ENCODE data around the gene CCKAR. TPM values are rescaled to one million over a fixed set of nuclear protein-coding genes. Genes with fewer than 3 reads are reported as not detected.

Gene CCKAR
- total RNA-seq, 3 donors from 2014 or later, result 0.44 TPM; not detected in 2

- intact Hi-C loops (cut with DNase I, micrococcal nuclease), result no loop called here
- no peak for DNase-seq
- ATAC-seq, result no peak
- Histone ChIP-seq H3K4me3 (no peak overlapping the region), H3K9me3 (no peaks in the 10 kb centered on the region), H3K36me3 (ENCODE audit: low read depth) (no peaks in the 10 kb centered on the region), H3K4me1 (ENCODE audit: low read depth) (no peaks in the 10 kb centered on the region)
- no peak for TF ChIP-seq CTCF (IDR thresholded peaks at IDR 0.05)
Observed at GRCh38 chr4:26468977-26469376, 21.3 kb downstream of the CCKAR start.

DNA sequence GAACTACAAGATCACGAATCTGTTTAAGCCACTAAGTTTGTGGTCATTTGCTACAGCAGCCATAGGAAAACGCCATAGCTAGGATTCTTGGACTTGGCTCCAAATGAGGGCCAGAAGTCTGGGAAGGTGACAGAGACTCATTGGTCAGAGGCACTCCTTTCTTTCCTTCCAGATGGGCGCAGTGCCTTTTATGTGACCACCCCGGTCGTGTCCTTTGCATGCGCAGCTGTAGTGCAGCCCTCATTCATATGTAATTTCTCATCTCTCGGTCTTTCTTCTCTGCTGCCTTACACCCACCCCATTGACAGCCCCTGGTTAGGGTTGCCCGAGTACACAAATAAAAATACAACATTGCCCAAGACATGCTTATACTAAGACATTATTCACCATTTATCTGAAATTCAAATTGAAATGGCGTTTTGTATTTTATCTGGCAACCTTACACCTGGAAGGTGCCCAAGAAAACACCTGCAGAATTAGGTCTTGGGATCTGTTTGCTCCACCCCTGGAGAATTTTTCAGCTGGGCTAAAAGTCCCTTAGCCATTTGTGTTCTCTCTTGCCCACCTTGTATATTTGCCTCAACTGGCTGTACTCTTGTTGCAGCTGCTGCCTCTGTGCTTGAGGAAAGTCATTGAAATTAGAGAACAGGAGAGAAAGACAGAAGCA, 21.9 kb downstream of the CCKAR start:
- H3K4me1 ChIP-seq (ENCODE audit: low read depth), result no peaks in the 10 kb centered on the region
- no peak overlapping the region for H3K4me3 ChIP-seq
- ATAC-seq, result no peak
- DNase-seq, result no peak
- H3K36me3 ChIP-seq (ENCODE audit: low read depth), result no peaks in the 10 kb centered on the region
- no peaks in the 10 kb centered on the region for H3K9me3 ChIP-seq
- intact Hi-C loops (cut with DNase I, micrococcal nuclease), result no loop called here
- no peak for TF ChIP-seq CTCF (IDR thresholded peaks at IDR 0.05)

DNA sequence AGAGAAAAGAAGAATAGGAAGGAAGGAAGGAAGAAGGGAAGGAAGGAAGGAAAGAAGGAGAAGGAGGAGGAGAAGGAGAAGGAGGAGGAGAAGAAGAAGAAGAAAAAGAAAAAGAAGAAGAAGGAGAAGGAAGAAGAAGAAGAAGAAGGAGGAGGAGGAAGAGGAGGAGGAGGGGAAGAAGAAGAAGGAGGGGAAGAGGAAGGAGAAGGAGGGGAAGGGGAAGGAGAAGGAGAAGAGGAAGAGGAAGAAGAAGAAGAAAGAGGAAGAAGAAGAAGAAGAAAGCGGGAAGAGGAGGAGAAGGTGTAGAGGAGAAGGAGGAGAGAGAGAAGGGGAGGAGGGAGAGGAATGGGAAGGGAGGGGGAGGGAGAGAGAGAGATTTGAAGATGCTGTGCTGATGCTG, 22.6 kb downstream of the CCKAR start:
- TF ChIP-seq CTCF (IDR thresholded peaks at IDR 0.05), result no peak
- no peaks in the 10 kb centered on the region for H3K36me3 ChIP-seq (ENCODE audit: low read depth)
- no peak overlapping the region for H3K4me3 ChIP-seq
- no peaks in the 10 kb centered on the region for H3K9me3 ChIP-seq
- DNase-seq (no peak), ATAC-seq (no peak)
- intact Hi-C loops (cut with DNase I, micrococcal nuclease), result no loop called here
- H3K4me1 ChIP-seq (ENCODE audit: low read depth), result no peaks in the 10 kb centered on the region

GRCh38 chr4:26466578-26467270, 23.6 kb downstream of the CCKAR start:
- no peak overlapping the region for H3K4me3 ChIP-seq
- intact Hi-C loops (cut with DNase I, micrococcal nuclease), result no loop called here
- no peak for TF ChIP-seq CTCF (IDR thresholded peaks at IDR 0.05)
- no peaks in the 10 kb centered on the region for H3K4me1 ChIP-seq (ENCODE audit: low read depth)
- no peaks in the 10 kb centered on the region for H3K9me3 ChIP-seq
- no peak for DNase-seq
- no peak for ATAC-seq
- H3K36me3 ChIP-seq (ENCODE audit: low read depth), result no peaks in the 10 kb centered on the region

GRCh38 chr4:26464420-26465095, 25.7 kb downstream of the CCKAR start:
- no peaks in the 10 kb centered on the region for H3K36me3 ChIP-seq (ENCODE audit: low read depth)
- no peaks in the 10 kb centered on the region for H3K4me1 ChIP-seq (ENCODE audit: low read depth)
- no peak overlapping the region for H3K4me3 ChIP-seq
- intact Hi-C loops (cut with DNase I, micrococcal nuclease), result no loop called here
- H3K9me3 ChIP-seq, result no peaks in the 10 kb centered on the region
- no peak for ATAC-seq
- TF ChIP-seq CTCF (IDR thresholded peaks at IDR 0.05), result no peak
- no peak for DNase-seq
